NCI-H2227 (cell line): ENCODE measurements around the gene ATP8A2.
"Not testable (repeated sequence)": the region's sequence is repeated elsewhere in the genome, so short reads cannot be mapped to it uniquely, and the experiment has no call there.

ENCODE experiments used
- DNase-seq: peaks from one replicate; lab custom pipeline; 2025; ENCODE audit not compliant: unreplicated experiment; lab: John Stamatoyannopoulos, UW

The ATP8A2 gene

GRCh38 chr13:25761041-25761440 lies 389.3 kb downstream of the ATP8A2 start:
- no peak for DNase-seq

- no peak for DNase-seq
Observed at GRCh38 chr13:25762281-25762680, 390.5 kb downstream of the ATP8A2 start.

- no peak for DNase-seq
Observed at GRCh38 chr13:25762795-25763377, 391.1 kb downstream of the ATP8A2 start.

GRCh38 chr13:25764378-25764777 lies 392.6 kb downstream of the ATP8A2 start:
- DNase-seq, result no peak

GRCh38 chr13:25765266-25765665 lies 393.5 kb downstream of the ATP8A2 start:
- no peak for DNase-seq

GRCh38 chr13:25766576-25766975 lies 394.8 kb downstream of the ATP8A2 start:
- no peak for DNase-seq

GRCh38 chr13:25766991-25767390 lies 395.2 kb downstream of the ATP8A2 start:
- no peak for DNase-seq

GRCh38 chr13:25768376-25768775 lies 396.6 kb downstream of the ATP8A2 start:
- no peak for DNase-seq

GRCh38 chr13:25768838-25769237 lies 397.1 kb downstream of the ATP8A2 start:
- DNase-seq, result no peak

GRCh38 chr13:25770601-25771000 lies 398.8 kb downstream of the ATP8A2 start:
- no peak for DNase-seq

- no peak for DNase-seq
Observed at GRCh38 chr13:25771202-25771601, 399.4 kb downstream of the ATP8A2 start.

- DNase-seq, result no peak
Observed at GRCh38 chr13:25771641-25772478, 400.1 kb downstream of the ATP8A2 start.

- DNase-seq, result not testable (repeated sequence)
Observed at GRCh38 chr13:25772534-25772933, 400.8 kb downstream of the ATP8A2 start.

- DNase-seq, result not testable (repeated sequence)
Observed at GRCh38 chr13:25774056-25774455, 402.3 kb downstream of the ATP8A2 start.

- DNase-seq, result no peak
Observed at GRCh38 chr13:25775275-25775674, 403.5 kb downstream of the ATP8A2 start.

- DNase-seq, result no peak
Observed at GRCh38 chr13:25775986-25776385, 404.2 kb downstream of the ATP8A2 start.

GRCh38 chr13:25776722-25777121 lies 404.9 kb downstream of the ATP8A2 start:
- DNase-seq, result no peak

GRCh38 chr13:25777509-25777908 lies 405.7 kb downstream of the ATP8A2 start:
- no peak for DNase-seq

GRCh38 chr13:25778365-25778764 lies 406.6 kb downstream of the ATP8A2 start:
- no peak for DNase-seq

GRCh38 chr13:25778808-25779305 lies 407.1 kb downstream of the ATP8A2 start:
- DNase-seq, result no peak

- DNase-seq, result no peak
Observed at GRCh38 chr13:25783076-25783475, 411.3 kb downstream of the ATP8A2 start.

GRCh38 chr13:25783601-25784024 lies 411.8 kb downstream of the ATP8A2 start:
- DNase-seq, result no peak
